Neural cell (in vitro differentiated cells): Measurements from ENCODE around the gene KCNAB1. TPM values are rescaled to one million over a fixed set of nuclear protein-coding genes. Genes with fewer than 3 reads are reported as not detected.

Source experiments
- H2AFZ ChIP-seq: fragments of 200-600, 300-800 bp; sonication (generic), shearing (Covaris generic); 2 replicates; pipeline ENCODE4 v1.6.0; 2014; ENCODE audit warnings: low read depth, mild to moderate bottlenecking, antibody characterized with exemption, low read length, moderate library complexity
- H3F3A ChIP-seq: fragments of 200-600 bp; shearing (Covaris generic); 2 replicates; pipeline ENCODE4 v1.6.1; 2016; ENCODE audit warnings: mild to moderate bottlenecking, moderate library complexity, mixed read lengths, antibody characterized with exemption, low read length; ENCODE audit not compliant: insufficient read depth, poor library complexity, severe bottlenecking
- H3K27ac ChIP-seq: fragments of 200-600, 300-800 bp; sonication (generic), shearing (Covaris generic); 2 replicates; pipeline ENCODE4 v1.5.1; 2014; ENCODE audit warnings: mild to moderate bottlenecking, low read length, moderate library complexity
- H3K27me3 ChIP-seq: fragments of 300-800, 200-600 bp; sonication (generic), shearing (Covaris generic); 2 replicates; pipeline ENCODE4 v1.6.0; 2014; ENCODE audit warnings: mild to moderate bottlenecking, low read depth, low read length, moderate library complexity; ENCODE audit not compliant: insufficient read depth
- H3K36me3 ChIP-seq: fragments of 300-800, 200-600 bp; sonication (generic), shearing (Covaris generic); 2 replicates; pipeline ENCODE4 v1.5.1; 2014; ENCODE audit warnings: mild to moderate bottlenecking, antibody characterized with exemption, low read length, moderate library complexity; ENCODE audit not compliant: insufficient read depth
- H3K4me2 ChIP-seq: fragments of 300-800, 200-600 bp; sonication (generic), shearing (Covaris generic); 2 replicates; pipeline ENCODE4 v1.6.0; 2014; ENCODE audit warnings: mild to moderate bottlenecking, low read length
- H3K4me3 ChIP-seq: fragments of 300-800, 200-600 bp; sonication (generic), shearing (Covaris generic); 2 replicates; pipeline ENCODE4 v1.5.1; 2014; ENCODE audit warnings: mild to moderate bottlenecking, low read length, moderate library complexity
- H3K79me2 ChIP-seq: fragments of 200-600 bp; shearing (Covaris generic); replicated peaks from 2 replicates; pipeline ENCODE4 v1.6.0; 2014; ENCODE audit warnings: mild to moderate bottlenecking, low read length, moderate library complexity; ENCODE audit not compliant: insufficient read depth
- H3K9ac ChIP-seq: fragments of 300-800, 200-600 bp; sonication (generic), shearing (Covaris generic); 2 replicates; pipeline ENCODE4 v1.6.1; 2016; ENCODE audit warnings: mild to moderate bottlenecking, low read length, mixed read lengths
- H3K9me2 ChIP-seq: fragments of 200-600 bp; shearing (Covaris generic); 2 replicates; pipeline ENCODE4 v1.6.1; 2016; ENCODE audit warnings: mild to moderate bottlenecking, low read length, mixed read lengths; ENCODE audit not compliant: insufficient read depth
- H3K9me3 ChIP-seq: fragments of 200-600, 300-800 bp; sonication (generic), shearing (Covaris generic); 2 replicates; pipeline ENCODE4 v1.6.1; 2016; ENCODE audit warnings: mild to moderate bottlenecking, mixed run types, low read length, moderate library complexity, mixed read lengths
- H4K20me1 ChIP-seq: fragments of 200-600 bp; shearing (Covaris generic); 2 replicates; pipeline ENCODE4 v1.6.1; 2016; ENCODE audit warnings: mild to moderate bottlenecking, mixed run types; ENCODE audit not compliant: insufficient read depth
- CTCF ChIP-seq: fragments of 450-650 bp; IDR thresholded peaks from 2 replicates; pipeline ENCODE4 v1.5.1; 2014; ENCODE audit warnings: antibody characterized with exemption, mild to moderate bottlenecking, moderate library complexity; ENCODE audit not compliant: poor library complexity, severe bottlenecking
- EP300 ChIP-seq: fragments of 450-650 bp; conservative IDR thresholded peaks from 2 replicates; pipeline ENCODE4 v1.6.1; 2014; ENCODE audit warnings: antibody characterized with exemption, mild to moderate bottlenecking, moderate library complexity; ENCODE audit not compliant: poor library complexity, severe bottlenecking
- EZH2 ChIP-seq: fragments of 200-600, 300-800 bp; shearing (Covaris generic), sonication (generic); IDR thresholded peaks from 2 replicates; pipeline ENCODE4 v1.6.1; 2014; ENCODE audit warnings: antibody characterized with exemption, low read length, borderline replicate concordance, mild to moderate bottlenecking; ENCODE audit not compliant: insufficient read depth, poor library complexity, severe bottlenecking
- MXI1 ChIP-seq: fragments of 450-650 bp; conservative IDR thresholded peaks from 2 replicates; pipeline ENCODE4 v1.6.1; 2014; ENCODE audit warnings: antibody characterized with exemption, mild to moderate bottlenecking; ENCODE audit not compliant: poor library complexity, severe bottlenecking
- POLR2AphosphoS5 ChIP-seq: IDR thresholded peaks from 2 replicates; pipeline ENCODE4 v1.6.1; 2012
- RAD21 ChIP-seq: fragments of 450-650 bp; conservative IDR thresholded peaks from 2 replicates; pipeline ENCODE4 v1.6.1; 2014; ENCODE audit warnings: antibody characterized with exemption, mild to moderate bottlenecking, moderate library complexity
- REST ChIP-seq: IDR thresholded peaks from 2 replicates; pipeline ENCODE4 v1.6.1; 2012; ENCODE audit warnings: borderline replicate concordance
- SMC3 ChIP-seq: fragments of 450-650 bp; conservative IDR thresholded peaks from 2 replicates; pipeline ENCODE4 v1.6.1; 2014; ENCODE audit warnings: antibody characterized with exemption, mild to moderate bottlenecking, moderate library complexity; ENCODE audit not compliant: poor library complexity
- TAF1 ChIP-seq: IDR thresholded peaks from 2 replicates; pipeline ENCODE4 v1.6.1; 2012; ENCODE audit warnings: low read depth
- polyA plus RNA-seq: library from polyadenylated mRNA; depleted of rRNA; stranded (reverse); fragments of >200 nt; gene quantifications from 2 replicates; pipeline ENCODE4 v1.2.3, GENCODE V29; 2014

The KCNAB1 gene
- polyA plus RNA-seq, 1 donor from 2014 or later, result 14.9 TPM

- Histone ChIP-seq H3K36me3 (no peaks in the 10 kb centered on the region), H3F3A (no peaks in the 10 kb centered on the region), H3K4me2 (no peak overlapping the region), H3K4me3 (no peak overlapping the region), H3K79me2 (no peaks in the 10 kb centered on the region), H2AFZ (no peak overlapping the region), H4K20me1 (no peaks in the 10 kb centered on the region), H3K9me2 (no peaks in the 10 kb centered on the region), H3K27ac (no peak overlapping the region), H3K27me3 (no peaks in the 10 kb centered on the region), H3K9ac (no peak overlapping the region), H3K9me3 (no peaks in the 10 kb centered on the region)
- TF ChIP-seq RAD21 (peak; percentile 80), EP300 (no peak), TAF1 (no peak), CTCF (peak; percentile 70), SMC3 (peak; percentile 85)
Measured at GRCh38 chr3:156174229-156174847, 54.0 kb downstream of the KCNAB1 start.

- Histone ChIP-seq H3K36me3 (no peaks in the 10 kb centered on the region), H3K4me2 (no peak overlapping the region), H3K79me2 (no peaks in the 10 kb centered on the region), H3K4me3 (no peak overlapping the region), H3F3A (no peaks in the 10 kb centered on the region), H2AFZ (no peak overlapping the region), H3K9me2 (no peaks in the 10 kb centered on the region), H3K9ac (no peak overlapping the region), H4K20me1 (no peaks in the 10 kb centered on the region), H3K27me3 (no peaks in the 10 kb centered on the region), H3K9me3 (no peaks in the 10 kb centered on the region), H3K27ac (no peak overlapping the region)
- TF ChIP-seq EP300 (no peak), MXI1 (no peak), EZH2 (no peak), REST (no peak), TAF1 (no peak), CTCF (no peak), POLR2AphosphoS5 (no peak), RAD21 (no peak)
Measured at GRCh38 chr3:156175570-156175969, 55.2 kb downstream of the KCNAB1 start.
